ENCODE results near the gene RNPEPL1.

Gene RNPEPL1

GRCh38 chr2:240628808-240629618, 60.7 kb downstream of the RNPEPL1 start:
- Histone ChIP-seq H3K27me3 (ENCODE audit: low read depth, low read length) (no peaks in the 10 kb centered on the region), H3K9me3 (ENCODE audit: control insufficient read depth in 1 of 2, low read length in 2 of 2) (peaks cover 0 to 4% of the 10 kb centered on the region in 2 donors), H3K4me1 (ENCODE audit: control insufficient read depth in 1 of 2, insufficient read depth in 2 of 2, low read length in 2 of 2) (no peaks in the 10 kb centered on the region), H3K4me3 (ENCODE audit: low read depth in 1 of 2, low read length in 2 of 2) (no peak overlapping the region), H3K36me3 (ENCODE audit: control insufficient read depth in 1 of 2, insufficient read depth in 2 of 2, low read length in 2 of 2) (no peaks in the 10 kb centered on the region), H3K27ac (ENCODE audit: low read length) (no peak overlapping the region)

GRCh38 chr2:240629619-240629967, 61.3 kb downstream of the RNPEPL1 start:
- H3K27ac ChIP-seq (ENCODE audit: low read length) = no peak overlapping the region
- H3K4me3 ChIP-seq (ENCODE audit: low read depth in 1 of 2, low read length in 2 of 2) = no peak overlapping the region
- peaks cover 0 to 5% of the 10 kb centered on the region in 2 donors for H3K9me3 ChIP-seq (ENCODE audit: control insufficient read depth in 1 of 2, low read length in 2 of 2)
- no peaks in the 10 kb centered on the region for H3K4me1 ChIP-seq (ENCODE audit: control insufficient read depth in 1 of 2, insufficient read depth in 2 of 2, low read length in 2 of 2)
- H3K36me3 ChIP-seq (ENCODE audit: control insufficient read depth in 1 of 2, insufficient read depth in 2 of 2, low read length in 2 of 2) = no peaks in the 10 kb centered on the region
- H3K27me3 ChIP-seq (ENCODE audit: low read depth, low read length) = no peaks in the 10 kb centered on the region

- H3K4me3 ChIP-seq (ENCODE audit: low read depth in 1 of 2, low read length in 2 of 2) = no peak overlapping the region
- no peak overlapping the region for H3K27ac ChIP-seq (ENCODE audit: low read length)
- no peaks in the 10 kb centered on the region for H3K27me3 ChIP-seq (ENCODE audit: low read depth, low read length)
- no peaks in the 10 kb centered on the region for H3K36me3 ChIP-seq (ENCODE audit: control insufficient read depth in 1 of 2, insufficient read depth in 2 of 2, low read length in 2 of 2)
- no peaks in the 10 kb centered on the region for H3K4me1 ChIP-seq (ENCODE audit: control insufficient read depth in 1 of 2, insufficient read depth in 2 of 2, low read length in 2 of 2)
- peaks cover 0 to 5% of the 10 kb centered on the region in 2 donors for H3K9me3 ChIP-seq (ENCODE audit: control insufficient read depth in 1 of 2, low read length in 2 of 2)
Measured at GRCh38 chr2:240629968-240630770, 61.9 kb downstream of the RNPEPL1 start.
